GM23338 (cell line): ENCODE results near the gene GPR18. TPM values are rescaled to one million over a fixed set of nuclear protein-coding genes. Genes with fewer than 3 reads are reported as not detected.

Experiments used
- ATAC-seq: fragments of 200-7000 bp; cut with Tn5 transposase; 3 replicates; pipeline ENCODE4 v1.9.1; 2020
- DNase-seq: peaks from one replicate; pipeline ENCODE4 v3.0.0-alpha.2; 2015; ENCODE audit warnings: low spot score
- H2AFZ ChIP-seq: fragments of 200-600 bp; sonication (generic); 2 replicates; pipeline ENCODE4 v1.8.0; 2016; ENCODE audit warnings: antibody characterized with exemption, mild to moderate bottlenecking, moderate library complexity
- H3F3A ChIP-seq: fragments of 200-600 bp; sonication (generic); replicated peaks from 2 replicates; pipeline ENCODE4 v1.8.0; 2017; ENCODE audit warnings: antibody characterized with exemption, mixed run types, low read depth
- H3K27ac ChIP-seq: fragments of 200-600 bp; sonication (generic); 2 replicates; pipeline ENCODE4 v1.6.1; 2016; ENCODE audit warnings: low read depth
- H3K27me3 ChIP-seq: fragments of 200-600 bp; sonication (generic); 2 replicates; pipeline ENCODE4 v1.8.0; 2016; ENCODE audit warnings: mild to moderate bottlenecking, mixed run types, moderate library complexity; ENCODE audit not compliant: insufficient read depth
- H3K36me3 ChIP-seq: fragments of 200-600 bp; sonication (generic); 2 replicates; pipeline ENCODE4 v1.8.0; 2016; ENCODE audit warnings: mild to moderate bottlenecking; ENCODE audit not compliant: insufficient read depth
- H3K4me1 ChIP-seq: fragments of 200-600 bp; sonication (generic); 2 replicates; pipeline ENCODE4 v1.8.0; 2016; ENCODE audit warnings: mild to moderate bottlenecking, moderate library complexity; ENCODE audit not compliant: insufficient read depth
- H3K4me2 ChIP-seq: fragments of 200-600 bp; sonication (generic); 2 replicates; pipeline ENCODE4 v1.7.1; 2017; ENCODE audit warnings: mixed run types
- H3K4me3 ChIP-seq: fragments of 200-600 bp; sonication (generic); 2 replicates; pipeline ENCODE4 v1.6.1; 2016; ENCODE audit warnings: mixed run types
- H3K79me2 ChIP-seq: fragments of 200-600 bp; sonication (generic); replicated peaks from 2 replicates; pipeline ENCODE4 v1.8.0; 2017; ENCODE audit warnings: mild to moderate bottlenecking; ENCODE audit not compliant: insufficient read depth
- H3K9me2 ChIP-seq: fragments of 200-600 bp; sonication (generic); 2 replicates; pipeline ENCODE4 v1.8.0; 2017; ENCODE audit not compliant: insufficient read depth
- H4K20me1 ChIP-seq: fragments of 200-600 bp; sonication (generic); replicated peaks from 2 replicates; pipeline ENCODE4 v1.8.0; 2017; ENCODE audit warnings: mild to moderate bottlenecking; ENCODE audit not compliant: insufficient read depth
- H3K27ac Mint-ChIP-seq: 2 replicates; pipeline ENCODE4 v1.8.0; 2020; ENCODE audit warnings: inconsistent platforms, mild to moderate bottlenecking, moderate library complexity, mixed read lengths
- H3K27me3 Mint-ChIP-seq: 3 replicates; pipeline ENCODE4 v1.8.0; 2022; ENCODE audit warnings: low read depth, mild to moderate bottlenecking, moderate library complexity, mixed read lengths, inconsistent platforms; ENCODE audit not compliant: insufficient read depth, poor library complexity
- H3K36me3 Mint-ChIP-seq: 3 replicates; pipeline ENCODE4 v1.8.0; 2021; ENCODE audit warnings: low read depth, mild to moderate bottlenecking, inconsistent platforms, moderate library complexity, mixed read lengths
- H3K4me1 Mint-ChIP-seq: 3 replicates; pipeline ENCODE4 v1.8.0; 2020; ENCODE audit warnings: mild to moderate bottlenecking, inconsistent platforms, mixed read lengths
- H3K4me3 Mint-ChIP-seq: 3 replicates; pipeline ENCODE4 v1.8.0; 2021; ENCODE audit warnings: moderate library complexity, mild to moderate bottlenecking, inconsistent platforms, mixed read lengths
- H3K9me3 Mint-ChIP-seq: 3 replicates; pipeline ENCODE4 v1.8.0; 2020; ENCODE audit warnings: moderate library complexity, mild to moderate bottlenecking, inconsistent platforms, mixed read lengths
- EZH2 ChIP-seq: fragments of 200-600 bp; sonication (generic); IDR thresholded peaks from one replicate; pipeline ENCODE4 v1.8.0; 2017; ENCODE audit warnings: antibody characterized with exemption, mild to moderate bottlenecking, low read depth; ENCODE audit not compliant: unreplicated experiment
- EZH2phosphoT487 ChIP-seq: fragments of 200-600 bp; sonication (generic); IDR thresholded peaks from one replicate; pipeline ENCODE4 v1.8.1; 2018; ENCODE audit warnings: antibody characterized with exemption; ENCODE audit not compliant: unreplicated experiment
- NANOG ChIP-seq: IDR thresholded peaks from 2 replicates; pipeline ENCODE4 v1.6.1; 2016; ENCODE audit warnings: antibody characterized with exemption, borderline replicate concordance
- REST ChIP-seq: IDR thresholded peaks from one replicate; pipeline ENCODE4 v1.6.1; 2018; ENCODE audit warnings: antibody characterized with exemption; ENCODE audit not compliant: unreplicated experiment
- STAT1 ChIP-seq: IDR thresholded peaks from one replicate; pipeline ENCODE4 v1.6.1; 2016; ENCODE audit warnings: antibody characterized with exemption; ENCODE audit not compliant: unreplicated experiment
- ZNF331 ChIP-seq: fragments of 250-450 bp; sonication (Bioruptor Pico); IDR thresholded peaks from 2 replicates; pipeline ENCODE4 v1.5.0; 2020; ENCODE audit warnings: low read depth, mild to moderate bottlenecking, moderate library complexity
- ZNF462 ChIP-seq: fragments of 250-450 bp; sonication (Bioruptor Pico); IDR thresholded peaks from 2 replicates; pipeline ENCODE4 v1.5.0; 2020; ENCODE audit warnings: mild to moderate bottlenecking, moderate library complexity
- polyA plus RNA-seq: library from polyadenylated mRNA; unstranded; fragments of >200 nt; fragmentation: Nextera tagmentation; extraction: Ambion mirVana; gene quantifications from 2 replicates; pipeline ENCODE4 v1.2.1, GENCODE V29; 2016
- total RNA-seq: library from RNA; depleted of rRNA; stranded (reverse); fragments of >200 nt; shearing (Covaris generic); gene quantifications from 2 replicates; pipeline ENCODE4 v1.2.3, GENCODE V29; 2014
- TF ChIP-seq, protein P1 (sequence below): IDR thresholded peaks from 2 replicates; pipeline ENCODE4 v1.6.1; 2016; ENCODE audit warnings: antibody characterized with exemption
- TF ChIP-seq, protein P2 (sequence below), 2 experiments: fragments of 200-600 bp in 1 of 2; sonication (generic) in 1 of 2; conservative IDR thresholded peaks; 2 replicates each; pipeline versions ENCODE4 v1.5.1 to v1.6.1; 2016 to 2017; ENCODE audit warnings: antibody characterized with exemption in 2 of 2, low read depth in 2 of 2, mild to moderate bottlenecking in 2 of 2, moderate library complexity in 1 of 2

Gene GPR18
- total and polyA plus RNA-seq, 2 experiments from 2014 or later: 2.6 TPM; not detected in 1

- no peak for TF ChIP-seq REST
- TF ChIP-seq ZNF331: no peak
- TF ChIP-seq, protein P1, sequence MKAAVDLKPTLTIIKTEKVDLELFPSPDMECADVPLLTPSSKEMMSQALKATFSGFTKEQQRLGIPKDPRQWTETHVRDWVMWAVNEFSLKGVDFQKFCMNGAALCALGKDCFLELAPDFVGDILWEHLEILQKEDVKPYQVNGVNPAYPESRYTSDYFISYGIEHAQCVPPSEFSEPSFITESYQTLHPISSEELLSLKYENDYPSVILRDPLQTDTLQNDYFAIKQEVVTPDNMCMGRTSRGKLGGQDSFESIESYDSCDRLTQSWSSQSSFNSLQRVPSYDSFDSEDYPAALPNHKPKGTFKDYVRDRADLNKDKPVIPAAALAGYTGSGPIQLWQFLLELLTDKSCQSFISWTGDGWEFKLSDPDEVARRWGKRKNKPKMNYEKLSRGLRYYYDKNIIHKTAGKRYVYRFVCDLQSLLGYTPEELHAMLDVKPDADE: no peak
- TF ChIP-seq, protein P2, sequence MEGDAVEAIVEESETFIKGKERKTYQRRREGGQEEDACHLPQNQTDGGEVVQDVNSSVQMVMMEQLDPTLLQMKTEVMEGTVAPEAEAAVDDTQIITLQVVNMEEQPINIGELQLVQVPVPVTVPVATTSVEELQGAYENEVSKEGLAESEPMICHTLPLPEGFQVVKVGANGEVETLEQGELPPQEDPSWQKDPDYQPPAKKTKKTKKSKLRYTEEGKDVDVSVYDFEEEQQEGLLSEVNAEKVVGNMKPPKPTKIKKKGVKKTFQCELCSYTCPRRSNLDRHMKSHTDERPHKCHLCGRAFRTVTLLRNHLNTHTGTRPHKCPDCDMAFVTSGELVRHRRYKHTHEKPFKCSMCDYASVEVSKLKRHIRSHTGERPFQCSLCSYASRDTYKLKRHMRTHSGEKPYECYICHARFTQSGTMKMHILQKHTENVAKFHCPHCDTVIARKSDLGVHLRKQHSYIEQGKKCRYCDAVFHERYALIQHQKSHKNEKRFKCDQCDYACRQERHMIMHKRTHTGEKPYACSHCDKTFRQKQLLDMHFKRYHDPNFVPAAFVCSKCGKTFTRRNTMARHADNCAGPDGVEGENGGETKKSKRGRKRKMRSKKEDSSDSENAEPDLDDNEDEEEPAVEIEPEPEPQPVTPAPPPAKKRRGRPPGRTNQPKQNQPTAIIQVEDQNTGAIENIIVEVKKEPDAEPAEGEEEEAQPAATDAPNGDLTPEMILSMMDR (conservative IDR thresholded peaks at IDR 0.05; ENCODE audit: low read depth in 2 of 2): no peak
Measured at GRCh38 chr13:99227909-99228688, 30.1 kb downstream of the GPR18 start (continued).

GRCh38 chr13:99227331-99227900 lies 30.8 kb downstream of the GPR18 start:
- no peak for ATAC-seq
- H3K36me3 Mint-ChIP-seq: no peaks in the 10 kb centered on the region
- no peak for TF ChIP-seq ZNF462 (CRISPR knock-in tag)
- no peak for TF ChIP-seq NANOG
- TF ChIP-seq EZH2: no peak
- no peak for TF ChIP-seq EZH2phosphoT487
- TF ChIP-seq ZNF331: no peak
- TF ChIP-seq STAT1: no peak
- TF ChIP-seq, protein P1: no peak

More at GRCh38 chr13:99227331-99227900, 30.8 kb downstream of the GPR18 start:
- Histone ChIP-seq H3K4me2 (peak overlapping the region; percentile 45; the same call in 1 of the 2 replicates), H3K36me3 (no peaks in the 10 kb centered on the region), H3K9me2 (no peaks in the 10 kb centered on the region), H3K27ac (no peak overlapping the region), H4K20me1 (peaks cover 49% of the 10 kb centered on the region), H3K4me1 (no peaks in the 10 kb centered on the region), H3F3A (no peaks in the 10 kb centered on the region), H3K4me3 (no peak overlapping the region), H2AFZ (no peak overlapping the region), H3K27me3 (no peaks in the 10 kb centered on the region), H3K79me2 (peaks cover 100% of the 10 kb centered on the region)
- no peak overlapping the region for H3K4me3 Mint-ChIP-seq
- H3K27me3 Mint-ChIP-seq: peaks cover 6% of the 10 kb centered on the region
- no peak overlapping the region for H3K27ac Mint-ChIP-seq
- no peaks in the 10 kb centered on the region for H3K9me3 Mint-ChIP-seq
- no peak for DNase-seq
- peaks cover 36% of the 10 kb centered on the region for H3K4me1 Mint-ChIP-seq
